Ishikawa (cell line): Measurements from ENCODE around the gene PI4KB.

Experiments
- CEBPB ChIP-seq: IDR thresholded peaks from 2 replicates; pipeline ENCODE4 v1.6.1; 2012
- CREB1 ChIP-seq: IDR thresholded peaks from 2 replicates; pipeline ENCODE4 v1.6.1; 2012; ENCODE audit warnings: low read depth
- EGR1 ChIP-seq: IDR thresholded peaks from 2 replicates; pipeline ENCODE4 v1.6.1; 2012
- EP300 ChIP-seq: IDR thresholded peaks from 2 replicates; pipeline ENCODE4 v1.6.1; 2012; ENCODE audit warnings: borderline replicate concordance
- FOXM1 ChIP-seq: IDR thresholded peaks from 2 replicates; pipeline ENCODE4 v1.6.1; 2012; ENCODE audit warnings: low read depth, borderline replicate concordance
- MAX ChIP-seq: IDR thresholded peaks from 2 replicates; pipeline ENCODE4 v1.6.1; 2012
- NFIC ChIP-seq: IDR thresholded peaks from 2 replicates; pipeline ENCODE4 v1.6.1; 2012
- RAD21 ChIP-seq: IDR thresholded peaks from 2 replicates; pipeline ENCODE4 v1.6.1; 2012; ENCODE audit warnings: low read depth
- REST ChIP-seq: IDR thresholded peaks from 2 replicates; pipeline ENCODE4 v1.6.1; 2012; ENCODE audit warnings: low read depth, mild to moderate bottlenecking
- TAF1 ChIP-seq: IDR thresholded peaks from 2 replicates; pipeline ENCODE4 v1.6.1; 2012; ENCODE audit warnings: low read depth, mild to moderate bottlenecking
- TCF12 ChIP-seq: IDR thresholded peaks from 2 replicates; pipeline ENCODE4 v1.6.1; 2012; ENCODE audit warnings: low read depth
- TEAD4 ChIP-seq: IDR thresholded peaks from 2 replicates; pipeline ENCODE4 v1.6.1; 2012
- USF1 ChIP-seq: IDR thresholded peaks from 2 replicates; pipeline ENCODE4 v1.6.1; 2012
- YY1 ChIP-seq: IDR thresholded peaks from 2 replicates; pipeline ENCODE4 v1.6.1; 2012; ENCODE audit warnings: low read depth
- ZBTB7A ChIP-seq: IDR thresholded peaks from 2 replicates; pipeline ENCODE4 v1.6.1; 2012; ENCODE audit warnings: low read depth

Gene PI4KB

GRCh38 chr1:151361883-151362282, 34.7 kb upstream of the PI4KB start:
- TF ChIP-seq USF1 (no peak), NFIC (no peak), TAF1 (no peak), EP300 (no peak), EGR1 (no peak), REST (no peak), YY1 (no peak), CREB1 (no peak), FOXM1 (no peak), RAD21 (no peak), TEAD4 (no peak), ZBTB7A (no peak), MAX (no peak), TCF12 (no peak)

- TF ChIP-seq TAF1 = no peak
- no peak for TF ChIP-seq CEBPB
- no peak for TF ChIP-seq RAD21
- no peak for TF ChIP-seq YY1
- TF ChIP-seq EGR1 = no peak
- no peak for TF ChIP-seq NFIC
- TF ChIP-seq MAX = no peak
These were observed 29.5 kb upstream of the PI4KB start for GRCh38 chr1:151356696-151357095.

- TF ChIP-seq TCF12 (peak; percentile 25; the same call in 1 of the 2 replicates), EP300 (no peak), TEAD4 (0 out of 2 replicates have a peak, but pooled peaks have one; percentile 12), REST (no peak), RAD21 (no peak), TAF1 (no peak), EGR1 (no peak), YY1 (no peak), CREB1 (no peak), MAX (0 out of 2 replicates have a peak, but pooled peaks have one; percentile 10), NFIC (peak; percentile 93), CEBPB (no peak)
These were observed 25.0 kb upstream of the PI4KB start for GRCh38 chr1:151352021-151352718.

GRCh38 chr1:151347523-151348246, 20.5 kb upstream of the PI4KB start:
- TF ChIP-seq CREB1 (no peak), CEBPB (no peak), TAF1 (no peak), EP300 (no peak), TCF12 (no peak), RAD21 (no peak), TEAD4 (no peak)

- TF ChIP-seq EP300 (peak; percentile 21; the same call in 1 of the 2 replicates), MAX (peak; percentile 86), TAF1 (peak; percentile 45; the same call in 1 of the 2 replicates), CEBPB (no peak), CREB1 (peak; percentile 48), NFIC (no peak), REST (no peak), TEAD4 (no peak), ZBTB7A (peak; percentile 82), RAD21 (peak; percentile 4; the same call in 1 of the 2 replicates), YY1 (no peak), FOXM1 (peak; percentile 48; the same call in 1 of the 2 replicates), EGR1 (no peak), TCF12 (peak; percentile 50; the same call in 1 of the 2 replicates), USF1 (peak; percentile 39; the same call in 1 of the 2 replicates)
These were observed 19.7 kb upstream of the PI4KB start, which contains the start of gene RFX5 for GRCh38 chr1:151346769-151347522. TSS of gene RFX5 (minus strand) at chr1:151347252. CDS start at chr1:151346320, 932 bp downstream.
